Calu3 (cell line): ENCODE results near the gene RSPO4. TPM values are rescaled to one million over a fixed set of nuclear protein-coding genes. Genes with fewer than 3 reads are reported as not detected.

Source experiments
- BruUV-seq: library from RNA; stranded (reverse); fragments of 400-500 nt; replicated peaks from 2 replicates; lab custom pipeline; 2021; lab: Mats Ljungman, UMichigan
- CTCF ChIA-PET: fragments of 300-600 bp; sonication (Branson Sonifier 250); formaldehyde crosslinking; loops from one replicate; lab custom pipeline; 2022; ENCODE audit warnings: antibody characterized with exemption; lab: Charles Lee
- DNase-seq: peaks from one replicate; pipeline ENCODE4 v3.0.0; 2022
- H3K27ac Mint-ChIP-seq: one replicate; pipeline ENCODE4 v1.8.0; 2022; ENCODE audit warnings: mixed read lengths; ENCODE audit not compliant: unreplicated experiment
- H3K27me3 Mint-ChIP-seq: one replicate; pipeline ENCODE4 v1.8.0; 2022; ENCODE audit warnings: mixed read lengths; ENCODE audit not compliant: unreplicated experiment
- H3K36me3 Mint-ChIP-seq: one replicate; pipeline ENCODE4 v1.8.0; 2022; ENCODE audit warnings: mild to moderate bottlenecking, moderate library complexity, mixed read lengths; ENCODE audit not compliant: insufficient read depth, unreplicated experiment
- H3K4me1 Mint-ChIP-seq: one replicate; pipeline ENCODE4 v1.8.0; 2022; ENCODE audit warnings: mild to moderate bottlenecking, low read depth, mixed read lengths; ENCODE audit not compliant: unreplicated experiment
- H3K4me3 Mint-ChIP-seq: one replicate; pipeline ENCODE4 v1.8.0; 2022; ENCODE audit warnings: mild to moderate bottlenecking, low read depth, moderate library complexity, mixed read lengths; ENCODE audit not compliant: unreplicated experiment
- H3K9me3 Mint-ChIP-seq: one replicate; pipeline ENCODE4 v1.8.0; 2022; ENCODE audit warnings: low read depth, mixed read lengths; ENCODE audit not compliant: unreplicated experiment
- CTCF ChIP-seq: fragments of 200-600 bp; IDR thresholded peaks from one replicate; pipeline ENCODE4 v1.8.0; 2022; ENCODE audit warnings: antibody characterized with exemption; ENCODE audit not compliant: unreplicated experiment
- intact Hi-C: fragments of 100-400 bp; cut with micrococcal nuclease; formaldehyde crosslinking; loops from one replicate; pipeline ENCODE4 v1.10.0; 2022; ENCODE audit not compliant: unreplicated experiment
- total RNA-seq: library from RNA; stranded (reverse); gene quantifications from 2 replicates; pipeline ENCODE4 v1.2.3, GENCODE V29; 2022

The RSPO4 gene
- total RNA-seq, 1 experiment from 2014 or later: not detected

- intact Hi-C loops: no loop called here
- H3K36me3 Mint-ChIP-seq: no peaks in the 10 kb centered on the region
- CTCF ChIA-PET: no interaction called here
- H3K9me3 Mint-ChIP-seq: peaks cover 4% of the 10 kb centered on the region
- DNase-seq: no peak
- no peak overlapping the region for H3K27ac Mint-ChIP-seq
- TF ChIP-seq CTCF: no peak
- H3K4me3 Mint-ChIP-seq: no peak overlapping the region
- no peaks in the 10 kb centered on the region for H3K4me1 Mint-ChIP-seq
- no TSS peak for BruUV-seq
- H3K27me3 Mint-ChIP-seq: peaks cover 53% of the 10 kb centered on the region
These were observed 82.6 kb downstream of the RSPO4 start for GRCh38 chr20:919491-919916.

GRCh38 chr20:917416-917815 is 84.7 kb downstream of the RSPO4 start:
- Mint-ChIP-seq H3K27me3 (peaks cover 74% of the 10 kb centered on the region), H3K4me1 (no peaks in the 10 kb centered on the region), H3K4me3 (no peak overlapping the region), H3K9me3 (peaks cover 4% of the 10 kb centered on the region), H3K36me3 (no peaks in the 10 kb centered on the region), H3K27ac (no peak overlapping the region)
- BruUV-seq: no TSS peak
- CTCF ChIA-PET: no interaction called here
- no peak for DNase-seq
- intact Hi-C loops: no loop called here
- no peak for TF ChIP-seq CTCF

- CTCF ChIA-PET: no interaction called here
- H3K27me3 Mint-ChIP-seq: peaks cover 80% of the 10 kb centered on the region
These were observed 85.3 kb downstream of the RSPO4 start for GRCh38 chr20:916825-917224.

GRCh38 chr20:916125-916799 is 85.8 kb downstream of the RSPO4 start, which contains the start of gene ANGPT4:
Gene ANGPT4, minus strand, starts transcription at chr20:916334. Its CDS starts 120 bp downstream, at chr20:916214.
- H3K27ac Mint-ChIP-seq: no peak within 1 kb of the TSS
- no TSS peak for BruUV-seq
- H3K4me1 Mint-ChIP-seq: no peaks in the 10 kb centered on the region
- H3K9me3 Mint-ChIP-seq: peaks cover 2% of the 10 kb centered on the region
- peaks cover 86% of the 10 kb centered on the region for H3K27me3 Mint-ChIP-seq
- CTCF ChIA-PET: no interaction called here
- no peak for DNase-seq
- H3K4me3 Mint-ChIP-seq: no peak within 1 kb of the TSS
- TF ChIP-seq CTCF: no peak
- intact Hi-C loops: no loop called here
- H3K36me3 Mint-ChIP-seq: no peaks in the 10 kb centered on the region

More at GRCh38 chr20:916825-917224, 85.3 kb downstream of the RSPO4 start:
- intact Hi-C loops: no loop called here
- no peak for TF ChIP-seq CTCF
- no TSS peak for BruUV-seq
- peaks cover 3% of the 10 kb centered on the region for H3K9me3 Mint-ChIP-seq
- no peaks in the 10 kb centered on the region for H3K36me3 Mint-ChIP-seq
- DNase-seq: no peak
- H3K27ac Mint-ChIP-seq: no peak overlapping the region
- no peaks in the 10 kb centered on the region for H3K4me1 Mint-ChIP-seq
- H3K4me3 Mint-ChIP-seq: no peak overlapping the region
